D341Med (cell line): Measurements from ENCODE around the gene FN3K.
A peak's percentile ranks its signal among the peaks of the same experiment; 100 is the strongest.

Experiments
- DNase-seq: peaks from one replicate; pipeline ENCODE4 v3.0.0; 2012; ENCODE audit warnings: low spot score

The FN3K gene

GRCh38 chr17:82734987-82735866 lies at the start of gene FN3K:
FN3K (plus strand) TSS chr17:82735615; CDS start chr17:82735637, 22 bp downstream.
- DNase-seq: peak; percentile 98

DNA sequence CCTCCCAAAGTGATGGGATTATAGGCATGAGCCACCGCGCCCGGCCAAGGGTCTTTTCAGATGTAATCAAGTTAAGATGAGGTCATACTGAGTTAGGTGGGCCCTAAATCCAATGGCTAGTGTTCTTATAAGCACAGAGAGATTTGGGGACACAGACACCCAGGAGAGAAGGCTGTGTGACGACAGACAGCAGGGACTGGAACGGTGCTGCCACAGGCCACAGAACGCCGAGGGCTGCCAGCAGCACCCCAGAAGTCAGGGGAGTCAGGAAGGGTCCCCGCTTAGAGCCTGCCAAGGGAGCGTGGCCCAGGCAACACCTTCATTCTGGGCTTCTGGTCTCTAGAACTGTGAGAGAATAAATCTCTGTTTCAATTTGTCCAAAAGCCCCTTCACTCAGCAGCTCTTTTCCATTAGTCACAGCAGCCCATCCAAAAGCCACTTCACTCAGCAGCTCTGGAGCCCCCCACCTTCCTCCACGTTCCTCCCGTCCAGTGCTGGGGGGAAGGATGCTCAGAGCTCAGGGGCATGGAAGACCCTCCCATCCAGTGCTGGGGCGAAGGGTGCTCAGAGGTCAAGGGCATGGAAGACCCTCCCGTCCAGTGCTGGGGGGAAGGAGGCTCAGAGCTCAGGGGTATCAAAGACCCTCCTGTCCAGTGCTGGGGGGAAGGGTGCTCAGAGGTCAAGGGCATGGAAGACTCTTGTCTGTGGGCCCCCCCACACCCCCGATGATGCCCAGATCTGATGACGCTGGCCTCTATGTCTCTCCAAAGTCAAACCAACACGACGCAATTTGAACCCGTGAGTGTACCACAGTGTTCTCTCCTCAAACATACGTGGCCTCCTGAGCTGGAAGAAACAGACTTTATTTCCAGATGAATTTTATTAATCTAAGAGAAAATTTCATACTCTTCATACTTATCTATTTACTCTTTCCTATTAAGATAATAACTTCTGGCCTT lies 48.8 kb upstream of the FN3K start:
- peak; percentile 29 for DNase-seq

GRCh38 chr17:82687375-82687861 lies 48.0 kb upstream of the FN3K start:
- DNase-seq: peak; percentile 26

DNA sequence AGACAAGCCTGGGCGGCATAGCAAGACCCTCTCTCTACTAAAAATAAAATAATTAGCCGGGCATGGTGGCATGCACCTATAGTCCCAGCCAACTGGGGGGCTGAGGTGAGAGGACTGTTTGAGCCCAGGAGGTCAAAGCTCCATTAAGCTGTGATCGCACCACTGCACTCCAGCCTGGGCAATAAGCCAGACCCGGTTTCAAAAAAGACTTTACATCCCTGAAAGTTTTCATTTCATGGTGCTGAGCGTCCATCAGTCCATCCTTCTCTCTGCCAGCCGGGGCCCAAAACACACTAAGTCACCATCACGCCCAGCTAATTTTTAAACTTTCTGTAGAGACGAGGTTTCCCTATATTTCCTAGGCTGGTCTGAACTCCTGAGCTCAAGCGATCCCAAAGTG lies 47.5 kb upstream of the FN3K start:
- no peak for DNase-seq

DNA sequence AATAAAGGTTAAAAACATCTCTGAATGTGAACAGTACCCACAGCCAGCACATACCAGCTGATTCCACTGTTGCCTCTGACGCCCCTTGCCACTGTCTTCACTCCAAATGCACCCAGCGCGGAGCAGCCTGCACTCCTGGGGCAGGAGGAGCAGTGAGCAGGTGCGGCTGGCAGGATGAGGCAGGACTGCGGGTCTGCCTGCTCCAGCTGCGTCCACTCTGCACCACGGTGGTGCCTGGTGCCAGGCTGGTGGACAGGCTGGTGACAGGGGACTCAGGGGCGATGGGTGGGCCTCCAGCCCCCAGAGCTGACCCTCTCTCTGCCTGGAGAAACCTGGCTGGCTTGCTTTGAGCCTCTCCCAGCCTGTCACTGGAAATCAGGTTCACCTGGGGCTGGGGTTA lies 46.3 kb upstream of the FN3K start:
- DNase-seq: peak; percentile 41

DNA sequence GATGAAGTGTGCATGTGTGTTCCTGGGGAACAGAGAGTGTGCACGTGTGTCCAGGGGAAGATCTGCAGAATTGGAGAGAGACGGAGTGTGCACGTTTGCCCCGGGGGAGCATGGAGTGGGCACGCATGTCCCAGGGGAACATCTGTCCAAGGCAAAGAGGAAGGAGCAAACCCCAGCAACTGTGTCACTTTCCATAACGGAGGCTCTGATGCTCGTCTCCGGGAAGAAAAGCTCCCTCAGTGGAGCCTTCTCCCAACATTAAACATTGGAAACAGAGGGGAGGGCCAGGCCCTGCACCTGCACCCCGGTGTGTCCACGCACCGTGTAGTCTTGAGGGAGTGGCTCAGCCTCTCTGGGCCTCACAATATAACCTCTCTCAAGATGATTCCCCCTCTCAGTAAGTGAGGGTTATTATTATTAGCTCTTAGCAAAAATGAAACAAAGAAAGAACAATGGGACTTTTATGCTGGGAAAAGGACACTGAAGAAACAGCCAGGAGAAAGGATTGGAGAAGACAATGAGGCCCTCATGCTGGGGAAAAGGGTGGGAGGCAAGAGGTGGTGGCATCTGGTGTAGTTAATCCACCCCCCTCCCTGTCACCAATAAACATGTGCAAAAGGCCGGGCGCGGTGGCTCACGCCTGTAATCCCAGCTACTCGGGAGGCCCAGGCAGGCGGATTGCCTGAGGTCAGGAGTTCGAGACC lies 44.5 kb upstream of the FN3K start:
- peak; percentile 54 for DNase-seq

DNA sequence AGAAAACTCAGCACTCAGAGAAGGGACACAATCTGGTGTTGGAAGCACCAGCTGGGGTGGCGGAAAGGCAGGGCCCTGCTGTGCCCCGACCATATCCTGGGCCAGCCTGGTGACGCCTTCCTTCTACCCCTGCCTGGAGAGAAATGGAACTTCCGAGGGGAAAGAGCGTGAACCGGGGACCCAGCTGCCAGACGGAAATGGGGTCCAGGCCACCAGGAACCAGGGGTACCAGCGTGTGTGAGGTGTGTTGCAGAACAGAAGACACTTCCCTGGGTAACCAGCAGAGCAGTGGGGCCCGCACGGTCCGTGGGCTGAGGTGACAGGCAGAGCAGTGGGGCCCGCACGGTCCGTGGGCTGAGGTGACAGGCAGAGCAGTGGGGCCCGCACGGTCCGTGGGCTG lies 43.7 kb upstream of the FN3K start:
- DNase-seq: peak; percentile 31

DNA sequence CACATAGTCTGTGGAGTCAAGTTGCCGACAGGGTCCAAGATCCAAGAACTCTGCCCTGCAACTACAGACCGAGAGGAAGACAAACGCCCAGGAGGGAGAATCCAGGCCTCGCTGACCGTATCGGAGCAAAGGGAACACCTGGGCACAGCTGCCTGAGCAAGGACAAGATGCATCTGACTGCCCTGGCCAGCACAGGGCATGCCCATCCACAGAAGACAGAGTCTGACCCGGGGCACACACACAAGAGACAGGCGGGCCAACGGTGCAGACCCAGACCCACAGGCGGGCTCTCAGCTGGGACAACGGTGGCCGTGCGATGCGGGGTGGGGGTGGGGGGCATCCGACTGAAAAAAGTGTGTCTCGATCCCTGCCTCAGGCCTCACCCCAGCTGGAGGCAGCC lies 43.1 kb upstream of the FN3K start:
- peak; percentile 41 for DNase-seq

DNA sequence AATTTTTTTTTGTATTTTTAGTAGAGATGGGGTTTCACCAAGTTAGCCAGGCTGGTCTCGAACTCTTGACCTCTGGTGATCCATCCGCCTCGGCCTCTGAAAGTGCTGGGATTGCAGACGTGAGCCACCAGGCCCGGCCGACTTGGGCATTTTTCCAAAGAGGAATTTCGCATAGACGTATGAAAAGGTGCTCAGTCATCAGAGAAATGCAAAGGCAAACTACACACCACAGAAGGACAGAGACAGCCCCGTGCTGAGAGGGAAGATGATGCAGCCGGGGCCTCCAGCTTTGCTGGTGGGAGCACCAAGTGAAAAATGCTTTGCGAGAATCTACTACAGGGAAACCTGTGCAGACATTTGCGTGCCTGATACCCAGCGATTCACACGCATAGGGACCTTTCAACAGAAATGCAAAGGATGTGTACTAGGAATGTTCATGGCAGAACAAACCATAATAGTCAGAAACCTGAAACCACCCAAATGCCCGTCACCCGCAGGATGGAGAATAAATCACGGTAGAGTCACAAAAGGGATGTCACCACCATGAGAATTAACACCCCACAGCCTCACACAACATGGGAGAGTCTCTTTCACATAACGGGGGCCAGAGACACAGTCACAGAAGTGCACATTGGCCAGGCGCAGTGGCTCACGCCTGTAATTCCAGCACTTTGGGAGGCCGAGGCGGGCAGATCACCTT lies 42.1 kb upstream of the FN3K start:
- peak; percentile 26 for DNase-seq

DNA sequence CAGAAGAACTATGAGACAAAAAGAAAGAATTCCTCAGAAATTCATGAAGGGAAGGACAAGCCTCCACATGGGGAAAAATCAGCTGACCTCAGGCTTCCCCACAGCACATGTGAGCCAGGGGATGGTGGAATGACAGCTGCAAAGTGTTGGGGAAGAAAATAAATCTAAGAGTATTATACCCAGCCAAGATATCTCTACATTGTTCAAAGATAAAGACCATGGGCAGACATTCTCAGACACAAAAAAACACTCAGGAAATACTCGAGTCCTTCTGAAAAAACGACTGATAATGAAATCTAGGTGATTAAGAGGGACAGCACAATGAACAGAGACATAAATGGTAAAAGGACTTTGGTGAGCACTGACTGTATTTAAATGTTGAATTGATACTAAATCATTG lies 40.8 kb upstream of the FN3K start:
- no peak for DNase-seq

DNA sequence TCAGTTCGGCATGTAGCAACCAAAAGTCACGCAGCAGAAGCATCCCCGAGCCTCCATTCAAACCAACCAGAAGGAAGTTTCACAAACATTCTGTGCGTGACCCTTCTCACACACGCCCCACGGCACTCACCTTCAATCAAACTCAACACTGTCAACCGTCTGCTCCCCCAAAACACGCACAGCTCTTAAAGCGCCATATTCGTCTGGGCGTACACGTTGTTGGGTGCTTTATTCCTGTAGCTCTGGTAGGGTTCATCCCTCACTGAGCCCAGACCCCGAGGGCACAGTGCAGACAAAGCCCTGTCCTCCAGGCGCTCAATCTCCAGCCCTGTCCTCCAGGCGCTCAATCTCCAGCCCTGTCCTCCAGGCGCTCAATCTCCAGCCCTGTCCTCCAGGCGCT lies 39.2 kb upstream of the FN3K start:
- DNase-seq: peak; percentile 9

DNA sequence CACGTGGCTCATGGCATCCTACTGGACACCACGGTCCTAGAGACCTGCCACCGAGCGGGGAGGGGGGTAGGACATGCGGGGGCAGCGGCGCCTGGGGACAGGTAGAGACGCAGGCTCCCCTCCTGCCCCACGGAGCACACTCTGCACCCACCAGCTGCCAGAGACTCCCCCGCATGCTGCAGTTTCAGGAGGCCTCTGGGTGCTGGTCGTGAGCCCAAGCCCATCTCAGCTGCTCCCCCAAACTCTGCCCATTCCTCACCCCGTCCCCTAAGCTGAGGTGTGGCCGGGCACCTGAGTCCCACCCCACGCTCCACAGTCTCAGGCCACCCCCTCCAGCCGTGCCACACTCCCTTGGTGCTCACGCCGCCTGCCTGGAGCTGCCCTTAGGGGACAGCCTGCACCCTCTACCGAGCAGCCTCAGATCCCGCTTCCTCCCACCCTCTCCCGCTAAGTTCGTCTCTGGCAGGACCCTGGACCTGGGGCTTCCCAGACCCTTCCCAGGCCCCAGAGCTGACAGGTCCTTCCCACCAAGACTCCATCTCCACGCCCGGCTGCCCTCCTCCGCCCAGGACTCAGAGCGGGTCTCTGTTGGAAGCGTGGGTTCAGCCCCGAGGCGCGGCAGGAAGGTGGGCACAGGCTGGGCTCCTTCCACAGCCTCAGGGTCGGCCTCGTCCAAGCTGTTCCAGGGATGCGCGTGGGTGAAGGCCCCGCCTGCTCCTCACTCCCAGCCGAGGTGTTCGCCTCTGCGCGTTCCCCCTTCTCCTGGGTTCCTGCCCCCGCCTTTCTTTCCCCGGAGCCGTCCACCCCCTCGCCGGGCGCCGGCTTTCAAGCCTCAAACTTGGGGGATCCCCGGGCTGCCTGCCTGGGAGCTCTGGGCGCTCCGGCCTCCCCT lies 38.3 kb upstream of the FN3K start:
- peak; percentile 65 for DNase-seq

DNA sequence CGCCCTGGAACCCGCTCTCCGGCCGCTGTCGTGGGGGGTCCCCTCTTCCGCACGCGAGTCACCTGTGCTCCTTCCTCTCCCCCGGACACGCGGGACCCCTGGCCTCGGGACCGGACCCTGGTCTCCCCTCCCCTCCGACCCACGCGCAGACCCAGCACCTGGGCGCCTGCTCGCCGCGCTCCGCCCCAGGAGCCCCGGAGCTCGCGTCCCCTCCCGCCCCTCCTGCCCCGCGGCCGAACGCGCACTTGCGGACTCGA lies 37.7 kb upstream of the FN3K start:
- no peak for DNase-seq

- DNase-seq: peak; percentile 100
These were observed 37.1 kb upstream of the FN3K start, which contains the start of gene RAB40B for GRCh38 chr17:82698065-82698973. RAB40B (minus strand) TSS chr17:82698698; CDS start chr17:82698596, 102 bp downstream.

DNA sequence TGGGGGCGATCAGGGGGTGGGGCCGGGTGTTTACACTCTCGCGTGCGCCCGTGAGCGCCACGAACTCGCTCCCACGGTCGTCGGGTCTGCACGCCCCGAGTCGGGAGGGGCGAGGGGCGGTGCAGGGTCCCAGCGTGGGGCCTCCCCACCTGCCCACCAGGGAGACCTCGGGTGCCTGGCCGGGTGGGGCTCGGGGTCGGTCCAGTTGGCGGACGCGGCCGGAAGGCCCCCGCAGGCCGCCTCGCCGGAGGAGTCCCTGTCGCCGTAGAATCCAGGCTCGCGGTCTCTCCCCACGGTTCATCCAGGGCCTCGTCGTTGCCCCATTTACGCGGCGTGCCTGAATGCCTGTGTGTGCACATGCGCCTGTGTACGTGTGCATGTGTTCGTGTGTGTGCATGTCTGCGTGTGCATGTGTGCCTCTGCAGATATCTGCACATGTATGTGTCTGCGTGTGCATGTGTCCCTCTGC lies 36.4 kb upstream of the FN3K start:
- no peak for DNase-seq

DNA sequence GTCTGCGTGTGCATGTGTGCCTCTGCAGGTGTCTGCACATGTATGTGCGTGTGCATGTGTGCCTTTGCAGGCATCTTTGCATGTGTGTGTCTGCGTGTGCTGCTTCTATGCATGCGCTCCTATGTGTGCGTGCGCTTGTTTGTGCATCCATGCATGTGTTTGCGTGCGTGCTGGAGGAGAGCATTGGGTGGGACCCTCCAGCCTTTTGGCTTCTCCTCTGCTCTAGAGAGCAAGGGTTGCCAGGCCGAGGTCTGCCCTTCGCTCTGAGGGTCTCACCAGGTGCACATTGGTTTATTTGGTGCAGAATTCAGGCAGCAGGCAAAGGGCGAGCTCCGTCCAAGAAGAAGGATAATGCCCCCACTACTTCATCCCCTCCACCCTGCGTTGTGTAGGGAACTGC lies 35.9 kb upstream of the FN3K start:
- DNase-seq: peak; percentile 35

GRCh38 chr17:82702231-82702927 lies 33.0 kb upstream of the FN3K start:
- DNase-seq: peak; percentile 37

DNA sequence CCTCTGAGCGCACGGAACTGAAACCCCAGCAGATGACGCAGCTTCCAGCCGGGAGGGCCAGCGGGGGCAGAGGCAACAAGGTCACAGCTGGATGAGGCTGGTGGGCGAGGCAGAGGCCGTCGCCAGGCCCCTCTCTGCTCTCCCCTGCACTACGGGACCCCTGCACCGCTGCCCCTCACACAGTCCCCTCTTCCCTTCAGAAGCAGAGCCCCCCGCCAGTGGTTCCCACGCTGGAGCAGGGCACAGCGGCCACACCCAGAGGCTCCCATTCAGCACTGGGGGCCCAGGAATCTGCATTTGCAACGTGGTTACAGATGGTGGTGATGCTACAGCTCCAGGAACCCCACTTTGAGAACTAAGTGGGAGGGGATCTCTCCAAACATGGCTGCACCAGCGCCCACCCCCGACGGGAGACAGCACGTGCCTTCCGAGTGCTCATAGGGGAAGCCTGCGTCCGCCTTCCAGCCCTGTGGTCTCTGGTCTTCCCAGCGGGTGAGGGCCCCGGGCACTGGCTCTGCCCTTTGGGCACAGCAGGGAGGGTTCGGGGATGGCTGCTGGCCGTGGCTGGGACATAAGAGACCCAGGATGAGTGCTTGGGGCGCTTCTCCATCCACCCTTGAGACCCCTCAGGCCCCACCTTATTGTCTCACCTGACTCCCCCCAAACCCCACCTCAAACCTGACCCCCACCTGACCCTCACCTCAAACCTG lies 32.2 kb upstream of the FN3K start:
- DNase-seq: no peak
